GM18868 (cell line): ENCODE data around the gene RASGEF1C.

Source experiments
- ATAC-seq: cut with Tn5 transposase; IDR thresholded peaks from one replicate; pipeline ENCODE4 v1.9.1; 2021; ENCODE audit warnings: mild to moderate bottlenecking, moderate library complexity; ENCODE audit not compliant: unreplicated experiment

The RASGEF1C gene

GRCh38 chr5:180160789-180161188 is 48.2 kb downstream of the RASGEF1C start:
- ATAC-seq: no peak

GRCh38 chr5:180160215-180160614 is 48.8 kb downstream of the RASGEF1C start:
- ATAC-seq: no peak

GRCh38 chr5:180159756-180160155 is 49.3 kb downstream of the RASGEF1C start:
- ATAC-seq: no peak

- no peak for ATAC-seq
These were observed 51.1 kb downstream of the RASGEF1C start for GRCh38 chr5:180157866-180158265.

GRCh38 chr5:180156141-180156540 is 52.9 kb downstream of the RASGEF1C start:
- ATAC-seq: no peak

GRCh38 chr5:180155365-180155926 is 53.6 kb downstream of the RASGEF1C start:
- ATAC-seq: no peak

- no peak for ATAC-seq
These were observed 54.1 kb downstream of the RASGEF1C start for GRCh38 chr5:180154821-180155364.

GRCh38 chr5:180153991-180154390 is 55.0 kb downstream of the RASGEF1C start:
- no peak for ATAC-seq

GRCh38 chr5:180153099-180153498 is 55.9 kb downstream of the RASGEF1C start:
- no peak for ATAC-seq

- no peak for ATAC-seq
These were observed 65.2 kb downstream of the RASGEF1C start for GRCh38 chr5:180143656-180144364.

GRCh38 chr5:180142824-180143610 is 66.0 kb downstream of the RASGEF1C start:
- ATAC-seq: no peak

- no peak for ATAC-seq
These were observed 66.8 kb downstream of the RASGEF1C start for GRCh38 chr5:180142021-180142765.

GRCh38 chr5:180141068-180141660 is 67.8 kb downstream of the RASGEF1C start:
- no peak for ATAC-seq

GRCh38 chr5:180140571-180140970 is 68.4 kb downstream of the RASGEF1C start:
- ATAC-seq: no peak

GRCh38 chr5:180140079-180140554 is 68.9 kb downstream of the RASGEF1C start:
- ATAC-seq: no peak

GRCh38 chr5:180139731-180140055 is 69.3 kb downstream of the RASGEF1C start:
- ATAC-seq: no peak

GRCh38 chr5:180138976-180139730 is 69.9 kb downstream of the RASGEF1C start:
- no peak for ATAC-seq

- no peak for ATAC-seq
These were observed 70.6 kb downstream of the RASGEF1C start for GRCh38 chr5:180138214-180138975.
